Omental fat pad (tissue), 4 donors: ENCODE results near the gene SUCLG2. TPM values are rescaled to one million over a fixed set of nuclear protein-coding genes. Genes with fewer than 3 reads are reported as not detected.
A peak's percentile ranks its signal among the peaks of the same experiment; 100 is the strongest.

Source experiments
- ATAC-seq: fragments of 150-250 bp; one replicate; pipeline ENCODE4 v1.9.1; 2016; ENCODE audit warnings: mild to moderate bottlenecking, moderate library complexity; ENCODE audit not compliant: low FRiP score
- DNase-seq: peaks from one replicate; pipeline ENCODE4 v3.0.0-alpha.2; 2019; ENCODE audit warnings: low spot score
- total RNA-seq, 4 donors: library from RNA; depleted of rRNA; stranded (reverse); fragments of >200 nt; gene quantifications; one replicate each; pipeline ENCODE4 v1.1.0, GENCODE V29; 2016
- TF ChIP-seq, protein P1 (sequence below), 3 donors: fragments of 450-650 bp; IDR thresholded peaks; one replicate each; pipeline ENCODE4 v1.5.1; 2016 to 2017; ENCODE audit warnings: antibody characterized with exemption in 3 of 3, mild to moderate bottlenecking in 3 of 3, moderate library complexity in 2 of 3

Gene SUCLG2
- total RNA-seq, 4 donors from 2014 or later = 37.5 to 52.2 (median 42.1) TPM

DNA sequence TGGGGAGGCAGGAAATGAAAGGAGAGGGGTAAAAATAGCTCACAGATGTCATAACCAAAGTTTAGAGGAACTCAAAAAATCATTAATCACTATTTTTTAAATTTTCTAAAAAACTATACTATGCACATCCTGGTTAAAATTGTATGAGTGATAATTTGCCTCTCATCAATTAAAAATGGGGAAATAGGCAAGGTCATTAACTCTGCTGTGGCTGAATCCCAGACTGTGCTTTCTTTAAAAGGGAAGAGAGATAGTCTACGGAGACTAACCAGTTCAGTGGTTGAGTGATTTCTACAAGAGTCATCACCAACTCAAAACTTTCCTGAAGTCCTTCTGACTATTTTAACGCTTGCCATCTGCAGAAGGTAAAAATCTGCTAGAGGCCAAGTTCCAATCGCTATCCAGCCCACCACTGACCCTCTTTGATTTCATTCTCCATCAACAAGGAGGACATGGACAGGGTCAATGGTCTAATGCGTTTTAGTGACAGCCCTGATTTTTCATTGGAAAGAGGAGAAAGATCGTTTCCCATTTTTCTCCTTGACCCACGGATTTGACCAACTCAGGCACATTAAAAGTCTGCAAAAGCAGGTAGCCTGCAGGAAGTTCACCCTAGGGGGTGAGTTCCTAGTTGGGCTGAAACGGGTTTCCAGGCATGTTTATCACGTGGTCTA lies 850 bp downstream of the SUCLG2 start:
- ATAC-seq (peak; percentile 42), DNase-seq (no peak)
- TF ChIP-seq, protein P1, sequence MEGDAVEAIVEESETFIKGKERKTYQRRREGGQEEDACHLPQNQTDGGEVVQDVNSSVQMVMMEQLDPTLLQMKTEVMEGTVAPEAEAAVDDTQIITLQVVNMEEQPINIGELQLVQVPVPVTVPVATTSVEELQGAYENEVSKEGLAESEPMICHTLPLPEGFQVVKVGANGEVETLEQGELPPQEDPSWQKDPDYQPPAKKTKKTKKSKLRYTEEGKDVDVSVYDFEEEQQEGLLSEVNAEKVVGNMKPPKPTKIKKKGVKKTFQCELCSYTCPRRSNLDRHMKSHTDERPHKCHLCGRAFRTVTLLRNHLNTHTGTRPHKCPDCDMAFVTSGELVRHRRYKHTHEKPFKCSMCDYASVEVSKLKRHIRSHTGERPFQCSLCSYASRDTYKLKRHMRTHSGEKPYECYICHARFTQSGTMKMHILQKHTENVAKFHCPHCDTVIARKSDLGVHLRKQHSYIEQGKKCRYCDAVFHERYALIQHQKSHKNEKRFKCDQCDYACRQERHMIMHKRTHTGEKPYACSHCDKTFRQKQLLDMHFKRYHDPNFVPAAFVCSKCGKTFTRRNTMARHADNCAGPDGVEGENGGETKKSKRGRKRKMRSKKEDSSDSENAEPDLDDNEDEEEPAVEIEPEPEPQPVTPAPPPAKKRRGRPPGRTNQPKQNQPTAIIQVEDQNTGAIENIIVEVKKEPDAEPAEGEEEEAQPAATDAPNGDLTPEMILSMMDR (IDR thresholded peaks at IDR 0.05) = no peak

DNA sequence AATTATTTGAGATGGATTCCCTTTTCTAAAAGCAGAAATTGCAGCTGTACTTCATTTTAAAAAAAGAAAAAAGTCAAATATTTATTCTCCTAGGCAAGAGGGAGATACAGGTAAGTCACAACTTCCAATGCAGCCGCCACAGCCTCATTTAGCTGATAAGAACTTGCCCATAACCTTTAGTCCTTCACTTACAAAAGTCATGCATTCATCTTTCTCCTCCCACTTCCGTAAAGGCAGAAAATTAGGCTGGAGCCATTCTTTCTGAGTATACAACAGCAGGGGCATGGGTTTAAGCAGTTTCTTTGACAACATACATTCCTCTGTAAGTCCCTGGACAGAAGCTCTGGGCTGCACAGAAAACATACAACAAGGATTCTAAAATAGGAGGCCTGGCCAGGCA lies 4.3 kb downstream of the SUCLG2 start:
- ATAC-seq = no peak
- TF ChIP-seq, protein P1 (IDR thresholded peaks at IDR 0.05) = no peak
- no peak for DNase-seq

DNA sequence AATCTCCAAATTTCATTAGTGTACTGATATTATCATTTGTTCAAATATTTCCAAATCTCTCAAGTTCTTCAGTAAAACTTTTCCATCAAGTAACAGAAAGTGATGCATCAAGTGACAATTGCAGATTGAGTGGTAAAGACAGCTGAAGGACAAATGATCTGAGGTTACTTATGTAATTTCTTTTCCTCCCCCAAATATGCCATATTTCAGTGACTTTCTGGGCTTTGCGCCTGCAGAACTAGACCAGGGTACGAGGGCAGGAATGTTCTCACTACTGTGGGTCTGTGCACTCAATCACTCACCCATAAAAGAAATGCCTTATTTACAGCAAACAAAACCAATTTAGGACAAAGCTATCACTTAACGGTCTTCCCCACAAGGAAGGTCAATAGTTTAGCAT lies 4.7 kb downstream of the SUCLG2 start:
- TF ChIP-seq, protein P1 (IDR thresholded peaks at IDR 0.05) = no peak
- ATAC-seq (no peak), DNase-seq (no peak)

DNA sequence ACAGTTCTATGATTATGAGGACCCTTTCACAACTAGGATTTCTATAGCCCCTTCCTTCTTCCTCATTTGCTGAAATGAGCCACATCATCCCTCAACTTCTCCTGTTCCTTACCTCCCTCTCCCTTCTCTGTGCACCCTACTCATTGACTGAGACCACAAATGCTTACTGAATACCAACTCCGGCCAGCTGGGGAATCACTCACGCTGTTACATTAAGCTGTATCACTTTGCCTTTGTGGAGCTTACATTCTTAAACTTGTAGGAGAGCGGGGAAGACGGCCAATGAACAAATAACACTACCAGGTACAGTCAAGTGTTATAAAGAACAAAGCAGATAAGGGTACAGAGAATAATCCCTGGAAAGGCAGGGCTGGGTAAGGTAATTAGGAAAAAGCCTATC lies 5.7 kb downstream of the SUCLG2 start:
- no peak for DNase-seq
- no peak for ATAC-seq
- TF ChIP-seq, protein P1 (IDR thresholded peaks at IDR 0.05) = no peak

DNA sequence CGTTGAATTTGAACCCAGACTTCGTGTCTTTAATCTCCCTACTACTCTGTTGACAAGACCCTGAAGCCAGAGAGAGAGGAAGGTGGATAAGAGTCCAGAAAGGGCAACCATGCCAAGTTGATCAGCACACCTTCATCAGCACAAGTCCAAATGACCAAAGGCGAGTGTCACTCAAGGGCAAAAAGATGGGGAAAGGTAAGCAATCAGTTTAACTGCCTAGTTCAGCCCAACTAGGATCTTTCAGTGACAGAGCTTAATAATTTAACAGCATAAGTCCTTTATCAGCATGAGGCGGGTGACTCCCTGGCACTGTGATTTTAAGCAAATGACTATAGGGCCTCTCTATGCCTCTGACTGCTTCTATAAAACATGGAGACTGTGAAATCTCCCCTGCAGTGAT lies 6.2 kb downstream of the SUCLG2 start:
- ATAC-seq = no peak
- no peak for DNase-seq
- TF ChIP-seq, protein P1 (IDR thresholded peaks at IDR 0.05) = no peak

DNA sequence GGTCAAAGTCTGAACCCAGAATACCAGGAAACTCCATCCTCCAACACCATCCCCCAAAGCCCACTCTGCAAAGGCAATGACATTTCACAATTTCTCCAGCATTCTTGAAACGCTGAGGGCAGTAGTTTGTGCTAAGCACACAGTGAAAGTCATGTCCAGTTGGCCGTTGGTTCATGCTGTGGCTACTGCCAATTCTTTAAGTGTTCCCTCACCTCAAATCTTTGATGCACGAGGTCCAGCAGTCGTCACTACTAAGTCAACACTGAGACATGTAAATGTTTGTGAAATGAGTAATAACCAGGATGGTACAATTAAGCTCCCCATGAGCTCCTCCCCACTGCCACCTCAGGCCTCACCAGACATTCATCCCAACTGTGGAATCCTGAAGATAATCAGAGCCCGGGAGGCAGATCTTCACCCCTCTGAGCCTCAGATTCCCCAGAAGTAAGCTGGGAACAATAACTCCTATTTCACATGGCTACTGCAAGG lies 7.0 kb downstream of the SUCLG2 start:
- no peak for ATAC-seq
- no peak for DNase-seq
- TF ChIP-seq, protein P1 (IDR thresholded peaks at IDR 0.05) = no peak

DNA sequence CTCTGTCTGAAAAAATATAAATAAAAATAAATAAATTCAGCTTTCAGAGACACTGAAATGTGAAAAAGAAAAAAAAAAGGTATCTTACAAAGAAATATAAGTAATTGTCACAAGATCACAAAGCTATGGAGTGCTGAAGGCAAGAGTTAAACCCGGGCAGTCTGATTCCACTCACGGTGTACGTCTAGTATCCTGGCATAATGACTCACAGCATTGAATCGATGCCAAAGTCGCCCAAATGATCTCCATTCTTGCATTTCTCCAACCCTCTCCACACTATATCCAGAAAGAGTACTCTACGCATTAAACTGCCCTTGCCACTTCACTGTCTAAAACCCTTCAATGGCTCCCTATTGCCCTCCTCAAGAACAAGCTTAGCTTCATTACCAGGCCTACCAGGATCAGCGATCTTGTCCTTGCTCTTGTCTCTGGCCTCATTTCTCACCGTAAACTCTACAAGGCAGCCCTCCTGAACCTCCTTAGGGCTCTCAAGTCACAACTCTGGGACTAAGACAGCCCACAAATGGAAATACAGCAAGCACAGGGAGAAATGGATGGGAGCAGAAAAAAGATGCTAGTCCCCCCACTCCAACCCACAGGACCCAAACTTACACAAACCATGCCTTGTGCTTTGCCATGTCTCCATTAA lies 7.7 kb downstream of the SUCLG2 start:
- no peak for DNase-seq
- no peak for ATAC-seq
- TF ChIP-seq, protein P1 (IDR thresholded peaks at IDR 0.05) = no peak
